HG02623 (cell line): ENCODE data around the gene RPRD1A.
A peak's percentile ranks its signal among the peaks of the same experiment; 100 is the strongest.
"Not testable (repeated sequence)": the region's sequence is repeated elsewhere in the genome, so short reads cannot be mapped to it uniquely, and the experiment has no call there.

Experiments used
- ATAC-seq: cut with Tn5 transposase; IDR thresholded peaks from one replicate; pipeline ENCODE4 v1.9.1; 2021; ENCODE audit warnings: moderate library complexity; ENCODE audit not compliant: unreplicated experiment

RPRD1A gene

GRCh38 chr18:36031903-36032302 is 35.5 kb downstream of the RPRD1A start:
- ATAC-seq = no peak

- ATAC-seq = no peak
Observed at GRCh38 chr18:36031407-36031806, 36.0 kb downstream of the RPRD1A start.

DNA sequence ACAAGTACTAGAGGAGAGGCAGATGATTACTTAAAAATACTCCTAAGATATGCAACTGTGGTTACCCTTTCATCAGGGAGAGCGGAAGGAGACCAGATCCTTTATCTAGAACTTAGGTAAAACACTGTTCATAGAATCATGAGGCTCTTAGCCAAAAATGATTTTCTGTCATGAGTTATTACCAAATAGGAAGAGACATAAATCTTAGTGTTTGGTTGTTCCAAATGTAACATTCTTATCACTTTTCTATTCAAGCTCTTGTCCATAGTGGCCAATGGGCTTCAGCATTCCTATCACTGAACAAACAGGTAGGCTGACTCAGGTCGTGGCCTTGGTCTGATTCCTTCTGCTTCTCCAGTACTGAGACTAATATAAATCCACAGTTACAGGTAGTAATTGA is 38.5 kb downstream of the RPRD1A start:
- no peak for ATAC-seq

DNA sequence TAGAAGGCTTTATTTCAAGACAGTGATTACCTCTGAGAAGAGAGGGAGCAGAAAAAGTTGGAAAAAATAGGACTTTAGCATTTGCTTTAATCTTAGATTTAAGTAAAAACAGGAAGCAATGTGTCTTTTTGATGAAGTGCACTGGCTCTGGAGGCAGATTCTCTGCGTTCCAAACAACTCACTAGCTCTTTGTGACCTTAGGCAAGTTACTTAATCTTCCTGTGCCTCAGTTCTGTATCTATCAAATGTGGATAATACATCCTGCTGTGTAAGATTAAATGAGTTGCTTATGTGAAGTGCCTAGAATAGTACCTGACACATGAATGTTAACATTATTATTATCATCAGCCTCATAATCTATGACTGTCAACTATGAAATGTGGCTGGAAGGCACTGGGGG is 42.3 kb downstream of the RPRD1A start:
- no peak for ATAC-seq

GRCh38 chr18:36024241-36024640 is 43.1 kb downstream of the RPRD1A start:
- not testable (repeated sequence) for ATAC-seq

DNA sequence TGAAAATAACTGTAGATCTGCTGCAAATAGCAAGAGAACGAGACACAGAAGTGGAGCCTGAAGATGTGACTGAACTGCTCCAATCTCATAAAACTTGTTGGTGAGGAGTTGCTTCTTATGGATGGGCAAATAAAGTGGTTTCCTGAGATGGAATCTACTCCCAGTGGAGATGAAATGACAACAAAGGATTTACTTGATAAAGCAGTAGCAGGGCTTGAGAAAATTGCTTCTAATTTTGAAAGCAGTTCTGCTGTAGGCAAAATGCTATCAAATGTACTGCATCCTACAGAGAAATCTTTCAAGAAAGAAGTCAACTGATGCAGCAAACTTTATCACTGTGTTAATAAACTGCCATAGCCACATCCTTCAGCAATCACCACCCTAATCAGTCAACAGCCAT is 44.0 kb downstream of the RPRD1A start:
- ATAC-seq = no peak

- no peak for ATAC-seq
Observed at GRCh38 chr18:36020174-36020711, 47.1 kb downstream of the RPRD1A start.

- ATAC-seq = no peak
Observed at GRCh38 chr18:36017232-36017631, 50.1 kb downstream of the RPRD1A start.

- ATAC-seq = peak; percentile 93
Observed at GRCh38 chr18:36015629-36016028, 51.7 kb downstream of the RPRD1A start.

DNA sequence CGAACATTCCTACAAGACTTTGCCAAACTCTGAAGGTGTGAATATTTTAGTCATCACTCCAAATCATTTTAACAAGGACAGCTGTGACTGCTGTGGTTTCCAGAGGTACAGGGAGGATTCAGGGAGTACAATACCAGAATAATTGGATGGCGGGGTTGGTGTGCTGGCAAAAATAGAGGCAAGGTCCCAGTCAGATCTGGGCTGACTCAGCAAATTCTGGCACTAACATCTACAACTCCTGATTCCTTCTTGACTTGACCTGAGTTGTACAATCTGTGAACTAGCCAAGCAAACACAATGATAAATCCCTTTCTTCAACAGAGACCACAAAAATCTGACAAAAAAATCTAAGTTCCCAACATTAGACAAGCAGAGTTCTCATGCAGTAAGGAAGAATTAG is 54.5 kb downstream of the RPRD1A start:
- no peak for ATAC-seq

- no peak for ATAC-seq
Observed at GRCh38 chr18:36009214-36009613, 58.1 kb downstream of the RPRD1A start.

- ATAC-seq = no peak
Observed at GRCh38 chr18:36006997-36007396, 60.4 kb downstream of the RPRD1A start.

DNA sequence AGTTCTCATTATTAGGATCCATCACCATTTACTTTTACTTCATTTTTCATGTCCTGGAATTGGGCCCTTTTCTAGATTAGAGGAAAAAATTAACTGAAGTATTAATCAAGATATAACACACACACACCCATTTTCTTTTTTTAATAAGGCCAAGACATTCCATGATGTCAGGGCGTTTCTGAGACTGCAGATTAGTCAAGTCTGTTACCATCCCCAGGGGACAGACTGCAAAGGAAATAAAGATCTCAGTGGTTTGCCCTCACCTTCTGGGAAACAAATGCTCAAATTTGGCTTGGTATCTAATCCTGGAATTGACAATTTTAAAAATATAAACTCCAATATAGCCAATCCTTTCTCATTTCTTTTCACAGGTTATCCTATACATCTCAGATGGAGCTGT is 67.4 kb downstream of the RPRD1A start:
- no peak for ATAC-seq

DNA sequence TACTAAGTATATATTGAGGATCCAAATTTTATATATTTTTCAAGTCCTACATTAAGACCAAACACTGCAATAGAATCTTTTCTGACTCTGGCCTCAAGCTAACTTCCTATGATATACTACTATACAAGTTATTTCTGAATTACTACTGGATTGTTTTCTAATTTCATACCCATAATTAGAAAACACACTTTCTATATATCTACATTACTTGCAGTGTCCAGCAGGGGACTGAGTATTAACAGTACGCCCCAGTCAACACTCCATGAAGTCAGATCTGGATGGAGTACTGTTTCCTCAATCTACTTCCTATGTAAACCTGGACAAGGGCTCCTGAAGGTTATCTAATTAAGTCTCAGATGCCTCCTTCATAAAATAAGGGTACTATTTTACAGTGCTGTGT is 68.4 kb downstream of the RPRD1A start:
- no peak for ATAC-seq

GRCh38 chr18:35993013-35993412 is 74.3 kb downstream of the RPRD1A start:
- ATAC-seq = no peak

GRCh38 chr18:35991696-35992095 is 75.7 kb downstream of the RPRD1A start:
- ATAC-seq = no peak

DNA sequence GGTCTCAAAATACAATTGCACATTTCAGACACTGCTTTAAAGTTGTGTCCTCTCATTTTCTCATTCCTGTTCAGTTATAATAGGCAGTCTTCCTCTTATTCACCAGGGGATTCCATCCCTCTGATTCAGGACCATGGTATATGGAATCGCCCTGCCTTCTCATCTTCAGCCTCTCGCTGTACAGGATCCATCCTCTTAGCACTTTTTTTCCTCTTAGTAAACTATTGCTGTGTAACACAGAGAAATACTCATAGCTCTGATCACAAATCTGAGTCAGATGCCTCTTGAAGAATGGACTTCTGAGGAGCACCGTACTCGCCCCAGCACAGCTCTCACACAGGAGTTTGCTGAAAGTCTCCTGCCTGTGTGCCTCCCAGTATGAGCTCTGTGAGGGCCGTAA is 83.5 kb downstream of the RPRD1A start:
- ATAC-seq = no peak

DNA sequence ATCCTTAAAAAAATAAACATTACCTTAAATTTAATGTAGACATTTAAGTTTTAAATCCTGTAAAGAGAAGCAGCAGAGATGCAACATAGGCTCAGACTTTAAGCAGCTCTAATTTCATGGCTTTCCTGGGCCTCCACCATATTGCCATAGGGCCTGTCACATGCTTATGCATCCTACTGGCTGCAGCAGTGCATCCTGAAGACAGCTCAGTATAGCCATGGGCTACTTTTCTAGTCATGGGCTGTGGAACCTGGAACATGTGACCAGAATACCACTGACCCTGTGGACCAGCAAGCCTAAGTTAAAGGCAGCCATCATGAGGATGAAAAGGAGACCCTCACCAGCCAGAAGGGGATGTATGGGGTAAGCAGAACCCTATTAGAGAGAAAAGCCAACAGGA is 84.2 kb downstream of the RPRD1A start:
- ATAC-seq = no peak

GRCh38 chr18:35982409-35983114 is 84.8 kb downstream of the RPRD1A start:
- ATAC-seq = no peak

DNA sequence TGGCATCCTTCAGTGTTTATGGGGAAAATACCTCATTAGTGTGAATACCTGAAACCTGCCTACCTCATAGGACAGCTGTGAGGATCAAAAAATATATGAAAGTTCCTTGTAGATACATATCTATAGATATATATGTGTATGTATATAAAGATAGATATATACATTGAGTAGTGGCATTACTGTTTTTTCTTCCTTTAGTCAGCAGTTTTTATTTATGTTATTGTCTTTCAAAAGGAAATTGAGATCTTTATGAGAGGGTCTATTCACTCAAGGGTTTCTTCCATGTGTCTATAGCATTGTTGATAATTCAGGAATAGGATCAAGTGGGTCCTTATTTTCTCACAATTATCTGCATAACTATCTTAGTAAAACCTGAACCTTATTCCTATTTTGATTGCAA is 88.2 kb downstream of the RPRD1A start:
- no peak for ATAC-seq

DNA sequence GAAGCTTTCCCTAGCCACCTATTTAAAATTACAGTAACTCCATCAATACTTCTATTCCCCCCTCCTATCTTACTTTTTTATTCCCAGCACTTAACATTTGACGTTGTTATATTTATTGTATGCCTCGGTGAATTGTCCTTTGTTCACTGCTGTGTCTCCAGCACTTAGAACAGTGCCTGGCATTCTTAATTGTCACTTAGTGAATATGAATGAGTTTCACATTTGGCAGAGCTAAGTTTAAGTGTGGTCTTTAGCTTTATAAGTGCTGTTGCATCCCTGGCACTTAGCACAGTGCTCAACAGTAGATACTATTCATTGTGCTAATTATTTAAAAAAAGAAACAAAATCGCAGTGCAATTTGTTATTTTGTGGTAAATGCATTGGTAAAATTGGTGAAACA is 93.2 kb downstream of the RPRD1A start:
- ATAC-seq = no peak

- no peak for ATAC-seq
Observed at GRCh38 chr18:35973650-35974049, 93.7 kb downstream of the RPRD1A start.
